PC-3 (cell line): Measurements from ENCODE around the gene PRKCE. TPM values are rescaled to one million over a fixed set of nuclear protein-coding genes. Genes with fewer than 3 reads are reported as not detected.

Source experiments
- ATAC-seq: fragments of 200-7000 bp; cut with Tn5 transposase; 2 replicates; pipeline ENCODE4 v1.9.1; 2020; ENCODE audit warnings: mild to moderate bottlenecking, moderate library complexity
- BruUV-seq: library from RNA; stranded (reverse); fragments of 400-500 nt; replicated peaks from 2 replicates; lab custom pipeline; 2021; lab: Mats Ljungman, UMichigan
- CTCF ChIA-PET: fragments of 300-600 bp; sonication (Branson Sonifier 250); formaldehyde crosslinking; loops from one replicate; lab custom pipeline; 2022; ENCODE audit warnings: antibody characterized with exemption; lab: Charles Lee
- POLR2A ChIA-PET: fragments of 300-600 bp; sonication (Branson Sonifier 250); formaldehyde crosslinking; loops from one replicate; lab custom pipeline; 2022; ENCODE audit warnings: antibody characterized with exemption; ENCODE audit not compliant: unreplicated experiment; lab: Charles Lee
- DNase-seq: peaks from one replicate; pipeline ENCODE4 v3.0.0-alpha.2; 2015
- H2AFZ ChIP-seq: fragments of 300-600 bp; sonication (generic); 2 replicates; pipeline ENCODE4 v1.6.0; 2016; ENCODE audit warnings: antibody characterized with exemption, low read length
- H3F3A ChIP-seq: fragments of 300-600 bp; sonication (generic); one replicate; pipeline ENCODE4 v1.6.0; 2017; ENCODE audit warnings: antibody characterized with exemption, low read length, control low read depth, mild to moderate bottlenecking; ENCODE audit not compliant: unreplicated experiment
- H3K27ac ChIP-seq: fragments of 300-600 bp; sonication (generic); 2 replicates; pipeline ENCODE4 v1.5.1; 2016; ENCODE audit warnings: mild to moderate bottlenecking, low read length
- H3K27me3 ChIP-seq: fragments of 300-600 bp; sonication (generic); 2 replicates; pipeline ENCODE4 v1.6.1; 2016; ENCODE audit warnings: low read length, mixed read lengths
- H3K36me3 ChIP-seq: fragments of 300-600 bp; sonication (generic); 2 replicates; pipeline ENCODE4 v1.6.1; 2016; ENCODE audit warnings: low read depth, mixed run types, low read length, mixed read lengths
- H3K4me1 ChIP-seq: fragments of 300-600 bp; sonication (generic); 2 replicates; pipeline ENCODE4 v1.5.1; 2016; ENCODE audit warnings: low read length; ENCODE audit not compliant: insufficient read depth
- H3K4me2 ChIP-seq: fragments of 300-600 bp; sonication (generic); 2 replicates; pipeline ENCODE4 v1.6.0; 2016; ENCODE audit warnings: low read length
- H3K4me3 ChIP-seq: fragments of 300-600 bp; sonication (generic); 2 replicates; pipeline ENCODE4 v1.5.1; 2016; ENCODE audit warnings: mild to moderate bottlenecking, low read length, mixed read lengths
- H3K79me2 ChIP-seq: fragments of 300-600 bp; sonication (generic); 2 replicates; pipeline ENCODE4 v1.6.1; 2017; ENCODE audit warnings: low read length, mixed read lengths
- H3K9ac ChIP-seq: fragments of 300-600 bp; sonication (generic); 2 replicates; pipeline ENCODE4 v1.6.0; 2016; ENCODE audit warnings: mild to moderate bottlenecking, low read length
- H3K9me2 ChIP-seq: fragments of 300-600 bp; sonication (generic); replicated peaks from 2 replicates; pipeline ENCODE4 v1.6.1; 2016; ENCODE audit warnings: mixed run types, low read length, mixed read lengths
- H3K9me3 ChIP-seq: fragments of 300-600 bp; sonication (generic); 2 replicates; pipeline ENCODE4 v1.6.1; 2016; ENCODE audit warnings: low read length, mixed read lengths
- H4K20me1 ChIP-seq: fragments of 300-600 bp; sonication (generic); 2 replicates; pipeline ENCODE4 v1.6.1; 2016; ENCODE audit warnings: low read length, mixed read lengths
- CTCF ChIP-seq: fragments of 300-600 bp; sonication (generic); conservative IDR thresholded peaks from 2 replicates; pipeline ENCODE4 v1.5.1; 2017; ENCODE audit warnings: antibody characterized with exemption, low read depth, mild to moderate bottlenecking, low read length
- EZH2 ChIP-seq: fragments of 300-600 bp; sonication (generic); IDR thresholded peaks from one replicate; pipeline ENCODE4 v1.6.1; 2017; ENCODE audit warnings: antibody characterized with exemption, mild to moderate bottlenecking, low read length; ENCODE audit not compliant: unreplicated experiment
- EZH2phosphoT487 ChIP-seq: fragments of 300-600 bp; sonication (generic); IDR thresholded peaks from 2 replicates; pipeline ENCODE4 v1.6.1; 2018; ENCODE audit warnings: mild to moderate bottlenecking, antibody characterized with exemption, low read length, borderline replicate concordance
- intact Hi-C: fragments of 100-400 bp; cut with micrococcal nuclease; formaldehyde crosslinking; loops from 2 replicates; pipeline ENCODE4 v1.9.0; 2023
- total RNA-seq: library from RNA; depleted of rRNA; stranded (reverse); fragments of >200 nt; gene quantifications from 2 replicates; pipeline ENCODE4 v1.2.3, GENCODE V29; 2014

Gene PRKCE
- total RNA-seq, 1 experiment from 2014 or later, result 7.0 TPM

GRCh38 chr2:46118656-46119371 is 467.3 kb downstream of the PRKCE start:
- TF ChIP-seq EZH2phosphoT487 (no peak), EZH2 (no peak), CTCF (no peak)
- ATAC-seq, result no peak
- ChIA-PET POLR2A (no interaction called here), CTCF (no interaction called here)
- no TSS peak for BruUV-seq
- Histone ChIP-seq H3K4me1 (peaks cover 32% of the 10 kb centered on the region), H4K20me1 (no peaks in the 10 kb centered on the region), H3K36me3 (no peaks in the 10 kb centered on the region), H3K27me3 (no peaks in the 10 kb centered on the region), H3K9ac (no peak overlapping the region), H3F3A (no peaks in the 10 kb centered on the region), H2AFZ (no peak overlapping the region), H3K9me3 (no peaks in the 10 kb centered on the region), H3K4me2 (no peak overlapping the region), H3K9me2 (no peaks in the 10 kb centered on the region), H3K4me3 (no peak overlapping the region), H3K27ac (no peak overlapping the region), H3K79me2 (no peaks in the 10 kb centered on the region)
- intact Hi-C loops, result no loop called here
- DNase-seq, result no peak

- CTCF ChIA-PET, result no interaction called here
- H3K4me3 ChIP-seq, result no peak overlapping the region
- intact Hi-C loops, result no loop called here
- H3K9me3 ChIP-seq, result no peaks in the 10 kb centered on the region
- BruUV-seq, result no TSS peak
- H3K36me3 ChIP-seq, result no peaks in the 10 kb centered on the region
- peaks cover 32% of the 10 kb centered on the region for H3K4me1 ChIP-seq
- H3F3A ChIP-seq, result no peaks in the 10 kb centered on the region
- no peak overlapping the region for H3K9ac ChIP-seq
- H3K27me3 ChIP-seq, result no peaks in the 10 kb centered on the region
- no peak for TF ChIP-seq CTCF
- TF ChIP-seq EZH2phosphoT487, result no peak
- TF ChIP-seq EZH2, result no peak
- no peaks in the 10 kb centered on the region for H3K79me2 ChIP-seq
- no peak overlapping the region for H2AFZ ChIP-seq
- H3K9me2 ChIP-seq, result no peaks in the 10 kb centered on the region
- POLR2A ChIA-PET, result no interaction called here
- H3K4me2 ChIP-seq, result no peak overlapping the region
- DNase-seq (no peak), ATAC-seq (no peak)
- no peaks in the 10 kb centered on the region for H4K20me1 ChIP-seq
- no peak overlapping the region for H3K27ac ChIP-seq
Measured at GRCh38 chr2:46119453-46119852, 468.0 kb downstream of the PRKCE start.

- no peak overlapping the region for H3K9ac ChIP-seq
- H3K27ac ChIP-seq, result no peak overlapping the region
- no peaks in the 10 kb centered on the region for H3K27me3 ChIP-seq
- CTCF ChIA-PET, result no interaction called here
- intact Hi-C loops, result no loop called here
- H3K4me2 ChIP-seq, result no peak overlapping the region
- POLR2A ChIA-PET, result no interaction called here
- no peaks in the 10 kb centered on the region for H3K9me2 ChIP-seq
- H3F3A ChIP-seq, result no peaks in the 10 kb centered on the region
- H3K79me2 ChIP-seq, result no peaks in the 10 kb centered on the region
- peaks cover 32% of the 10 kb centered on the region for H3K4me1 ChIP-seq
- H4K20me1 ChIP-seq, result no peaks in the 10 kb centered on the region
- no peaks in the 10 kb centered on the region for H3K9me3 ChIP-seq
- TF ChIP-seq CTCF (no peak), EZH2 (no peak), EZH2phosphoT487 (no peak)
- H2AFZ ChIP-seq, result no peak overlapping the region
- H3K36me3 ChIP-seq, result no peaks in the 10 kb centered on the region
- no peak overlapping the region for H3K4me3 ChIP-seq
- DNase-seq (no peak), ATAC-seq (no peak)
- BruUV-seq, result no TSS peak
Measured at GRCh38 chr2:46120792-46121555, 469.5 kb downstream of the PRKCE start.
